ENCODE results near the gene KRT74.

Gene KRT74

GRCh38 chr12:52573743-52574142 is at the start of gene KRT74:
Gene KRT74, minus strand, starts transcription at chr12:52573843. Its CDS starts 66 bp downstream, at chr12:52573777.
- DNase-seq, result no peak

GRCh38 chr12:52622349-52622748 is 48.7 kb upstream of the KRT74 start:
- DNase-seq, result no peak

- no peak for DNase-seq
Measured at GRCh38 chr12:52618866-52619265, 45.2 kb upstream of the KRT74 start.

- DNase-seq, result no peak
Measured at GRCh38 chr12:52618216-52618615, 44.6 kb upstream of the KRT74 start, which contains the start of gene KRT73. Gene KRT73, minus strand, starts transcription at chr12:52618559. Its CDS starts 35 bp downstream, at chr12:52618524.

GRCh38 chr12:52617403-52617785 is 43.8 kb upstream of the KRT74 start:
- no peak for DNase-seq

- no peak for DNase-seq
Measured at GRCh38 chr12:52616680-52617402, 43.2 kb upstream of the KRT74 start.

- no peak for DNase-seq
Measured at GRCh38 chr12:52615912-52616311, 42.3 kb upstream of the KRT74 start.

- no peak for DNase-seq
Measured at GRCh38 chr12:52615208-52615868, 41.7 kb upstream of the KRT74 start.

- DNase-seq, result no peak
Measured at GRCh38 chr12:52614381-52615207, 41.0 kb upstream of the KRT74 start.

GRCh38 chr12:52613384-52614030 is 39.9 kb upstream of the KRT74 start:
- no peak for DNase-seq

GRCh38 chr12:52612431-52613383 is 39.1 kb upstream of the KRT74 start:
- DNase-seq, result no peak

GRCh38 chr12:52611080-52611468 is 37.4 kb upstream of the KRT74 start:
- DNase-seq, result no peak

- no peak for DNase-seq
Measured at GRCh38 chr12:52608826-52609630, 35.4 kb upstream of the KRT74 start.

GRCh38 chr12:52608161-52608560 is 34.5 kb upstream of the KRT74 start:
- DNase-seq, result no peak

- no peak for DNase-seq
Measured at GRCh38 chr12:52607314-52607713, 33.7 kb upstream of the KRT74 start.

- DNase-seq, result no peak
Measured at GRCh38 chr12:52606581-52607218, 33.1 kb upstream of the KRT74 start.

- DNase-seq, result no peak
Measured at GRCh38 chr12:52606096-52606495, 32.5 kb upstream of the KRT74 start.

- no peak for DNase-seq
Measured at GRCh38 chr12:52605542-52605941, 31.9 kb upstream of the KRT74 start.

GRCh38 chr12:52604859-52605258 is 31.2 kb upstream of the KRT74 start:
- no peak for DNase-seq

GRCh38 chr12:52603314-52603713 is 29.7 kb upstream of the KRT74 start:
- DNase-seq, result peak; percentile 37
